Endodermal cell (in vitro differentiated cells): Measurements from ENCODE around the gene CACNA1S. TPM values are rescaled to one million over a fixed set of nuclear protein-coding genes. Genes with fewer than 3 reads are reported as not detected.

ENCODE experiments used
- DNase-seq: peaks from one replicate; pipeline ENCODE4 v3.0.0-alpha.2; 2017
- H3K27ac ChIP-seq: 2 replicates; pipeline ENCODE4 v1.5.1; 2013; ENCODE audit warnings: mild to moderate bottlenecking, low read depth, low read length, moderate library complexity
- H3K27me3 ChIP-seq: 2 replicates; pipeline ENCODE4 v1.6.1; 2013; ENCODE audit warnings: mild to moderate bottlenecking, low read length, moderate library complexity; ENCODE audit not compliant: insufficient read depth, control insufficient read depth, poor library complexity, severe bottlenecking
- H3K36me3 ChIP-seq: 2 replicates; pipeline ENCODE4 v1.7.0; 2013; ENCODE audit warnings: mild to moderate bottlenecking, low read length, moderate library complexity; ENCODE audit not compliant: control insufficient read depth, insufficient read depth
- H3K4me1 ChIP-seq: one replicate; pipeline ENCODE4 v1.7.0; 2013; ENCODE audit warnings: low read length; ENCODE audit not compliant: control insufficient read depth, insufficient read depth
- H3K4me3 ChIP-seq: 2 replicates; pipeline ENCODE4 v1.5.1; 2013; ENCODE audit warnings: mild to moderate bottlenecking, low read length, moderate library complexity
- H3K9ac ChIP-seq: 2 replicates; pipeline ENCODE4 v1.6.1; 2013; ENCODE audit warnings: mild to moderate bottlenecking, low read length, moderate library complexity; ENCODE audit not compliant: poor library complexity, severe bottlenecking; ENCODE audit errors: extremely low read depth
- H3K9me3 ChIP-seq: 2 replicates; pipeline ENCODE4 v1.6.1; 2013; ENCODE audit warnings: mild to moderate bottlenecking, low read length, moderate library complexity; ENCODE audit not compliant: control insufficient read depth
- H3K27ac Mint-ChIP-seq: 2 replicates; pipeline ENCODE4 v1.8.0; 2020; ENCODE audit warnings: mixed read lengths
- H3K27me3 Mint-ChIP-seq: 2 replicates; pipeline ENCODE4 v1.8.0; 2021; ENCODE audit warnings: mild to moderate bottlenecking, mixed read lengths; ENCODE audit not compliant: insufficient read depth
- H3K36me3 Mint-ChIP-seq: 2 replicates; pipeline ENCODE4 v1.8.0; 2020; ENCODE audit warnings: low read depth, mixed read lengths
- H3K4me1 Mint-ChIP-seq: 2 replicates; pipeline ENCODE4 v1.8.0; 2020; ENCODE audit warnings: mixed read lengths
- H3K4me3 Mint-ChIP-seq: 2 replicates; pipeline ENCODE4 v1.8.0; 2020; ENCODE audit warnings: mild to moderate bottlenecking, moderate library complexity, mixed read lengths
- H3K9me3 Mint-ChIP-seq: 2 replicates; pipeline ENCODE4 v1.8.0; 2020; ENCODE audit warnings: mild to moderate bottlenecking, mixed read lengths
- CTCF ChIP-seq: fragments of 200-600 bp; sonication (generic); conservative IDR thresholded peaks from 2 replicates; pipeline ENCODE4 v1.5.0; 2021; ENCODE audit warnings: antibody characterized with exemption, mild to moderate bottlenecking
- WGBS, 2 experiments: methylation state at CpG; one replicate each; pipeline versions ENCODE4 v1.1.5 to v1.1.7; 2013; ENCODE audit warnings: missing lambda C conversion rate in 2 of 2, mixed read lengths in 1 of 2; ENCODE audit not compliant: insufficient coverage in 1 of 2, insufficient read length in 1 of 2; 5-methylcytosine and 5-hydroxymethylcytosine counted together
- total RNA-seq, 2 donors: library from RNA; stranded (reverse); fragmentation: NEBNext Ultra II Directional in 1 of 2; extraction: Animal tissue kit (Norgen Biotek cat#: 25700) in 1 of 2; gene quantifications; 2 replicates in 1 of 2; 3 replicates in 1 of 2; pipeline ENCODE4 v1.2.1, GENCODE V29; 2021

CACNA1S gene
- total RNA-seq, 2 donors from 2014 or later, result 0.11 to 0.13 TPM

GRCh38 chr1:201077736-201078135 is 34.5 kb downstream of the CACNA1S start:
- Mint-ChIP-seq H3K4me1 (peaks cover 5% of the 10 kb centered on the region), H3K27ac (no peak overlapping the region), H3K4me3 (no peak overlapping the region), H3K36me3 (no peaks in the 10 kb centered on the region), H3K9me3 (no peaks in the 10 kb centered on the region), H3K27me3 (peaks cover 5% of the 10 kb centered on the region)
- no peaks in the 10 kb centered on the region for H3K4me1 ChIP-seq
- no peak overlapping the region for H3K27ac ChIP-seq
- H3K27me3 ChIP-seq, result no peaks in the 10 kb centered on the region
- H3K9ac ChIP-seq, result no peak overlapping the region
- TF ChIP-seq CTCF, result no peak
- H3K4me3 ChIP-seq, result no peak overlapping the region
- WGBS, 2 experiments, result 95 to 98% methylated on average over 14 to 17 of the region's 17 CpGs
- no peaks in the 10 kb centered on the region for H3K9me3 ChIP-seq
- H3K36me3 ChIP-seq, result no peaks in the 10 kb centered on the region
- no peak for DNase-seq

GRCh38 chr1:201077116-201077515 is 35.1 kb downstream of the CACNA1S start:
- 81 to 92% methylated on average over 7 of the region's 7 CpGs for WGBS, 2 experiments
- no peak for TF ChIP-seq CTCF
- DNase-seq, result no peak
- Histone ChIP-seq H3K36me3 (no peaks in the 10 kb centered on the region), H3K9ac (no peak overlapping the region), H3K4me1 (no peaks in the 10 kb centered on the region), H3K9me3 (no peaks in the 10 kb centered on the region), H3K27me3 (no peaks in the 10 kb centered on the region), H3K4me3 (no peak overlapping the region), H3K27ac (no peak overlapping the region)
- Mint-ChIP-seq H3K27ac (no peak overlapping the region), H3K27me3 (peaks cover 5% of the 10 kb centered on the region), H3K9me3 (no peaks in the 10 kb centered on the region), H3K36me3 (no peaks in the 10 kb centered on the region), H3K4me1 (peaks cover 5% of the 10 kb centered on the region), H3K4me3 (no peak overlapping the region)

GRCh38 chr1:201076092-201076491 is 36.1 kb downstream of the CACNA1S start:
- no peak overlapping the region for H3K27ac Mint-ChIP-seq
- H3K4me1 Mint-ChIP-seq, result peaks cover 5% of the 10 kb centered on the region
- Histone ChIP-seq H3K27me3 (no peaks in the 10 kb centered on the region), H3K9me3 (no peaks in the 10 kb centered on the region), H3K4me3 (no peak overlapping the region), H3K36me3 (no peaks in the 10 kb centered on the region), H3K9ac (no peak overlapping the region), H3K27ac (no peak overlapping the region), H3K4me1 (no peaks in the 10 kb centered on the region)
- no peak for TF ChIP-seq CTCF
- DNase-seq, result no peak
- H3K27me3 Mint-ChIP-seq, result peaks cover 5% of the 10 kb centered on the region
- no peak overlapping the region for H3K4me3 Mint-ChIP-seq
- H3K36me3 Mint-ChIP-seq, result no peaks in the 10 kb centered on the region
- 80 to 87% methylated on average over 6 to 7 of the region's 7 CpGs for WGBS, 2 experiments
- no peaks in the 10 kb centered on the region for H3K9me3 Mint-ChIP-seq
